Omental fat pad (tissue), 4 donors: ENCODE results near the gene STAT5B. TPM values are rescaled to one million over a fixed set of nuclear protein-coding genes. Genes with fewer than 3 reads are reported as not detected.
"Not testable (repeated sequence)": the region's sequence is repeated elsewhere in the genome, so short reads cannot be mapped to it uniquely, and the experiment has no call there.

Source experiments
- ATAC-seq: fragments of 150-250 bp; one replicate; pipeline ENCODE4 v1.9.1; 2016; ENCODE audit warnings: mild to moderate bottlenecking, moderate library complexity; ENCODE audit not compliant: low FRiP score
- DNase-seq: peaks from one replicate; pipeline ENCODE4 v3.0.0-alpha.2; 2019; ENCODE audit warnings: low spot score
- CTCF ChIP-seq, 3 donors: fragments of 450-650 bp; IDR thresholded peaks; one replicate each; pipeline ENCODE4 v1.5.1; 2016 to 2017; ENCODE audit warnings: antibody characterized with exemption in 3 of 3, mild to moderate bottlenecking in 3 of 3, moderate library complexity in 2 of 3
- total RNA-seq, 4 donors: library from RNA; depleted of rRNA; stranded (reverse); fragments of >200 nt; gene quantifications; one replicate each; pipeline ENCODE4 v1.1.0, GENCODE V29; 2016

Gene STAT5B
- total RNA-seq, 4 donors from 2014 or later = 66.6 to 130 (median 111) TPM

GRCh38 chr17:42240201-42240600, 36.0 kb downstream of the STAT5B start:
- DNase-seq (no peak), ATAC-seq (no peak)
- TF ChIP-seq CTCF (IDR thresholded peaks at IDR 0.05) = no peak

GRCh38 chr17:42239576-42239975, 36.6 kb downstream of the STAT5B start:
- DNase-seq, ATAC-seq: not testable (repeated sequence)

GRCh38 chr17:42236760-42237159, 39.4 kb downstream of the STAT5B start:
- ATAC-seq (no peak), DNase-seq (no peak)
- no peak for TF ChIP-seq CTCF (IDR thresholded peaks at IDR 0.05)

- TF ChIP-seq CTCF (IDR thresholded peaks at IDR 0.05) = no peak
- no peak for ATAC-seq
- DNase-seq = no peak
Observed at GRCh38 chr17:42233994-42234393, 42.2 kb downstream of the STAT5B start.

- DNase-seq (no peak), ATAC-seq (no peak)
- no peak for TF ChIP-seq CTCF (IDR thresholded peaks at IDR 0.05)
Observed at GRCh38 chr17:42233156-42233555, 43.0 kb downstream of the STAT5B start.

GRCh38 chr17:42230225-42230624, 46.0 kb downstream of the STAT5B start:
- TF ChIP-seq CTCF (IDR thresholded peaks at IDR 0.05) = no peak
- no peak for ATAC-seq
- DNase-seq = no peak

GRCh38 chr17:42227849-42228700, 48.1 kb downstream of the STAT5B start:
- no peak for TF ChIP-seq CTCF (IDR thresholded peaks at IDR 0.05)
- DNase-seq = no peak
- no peak for ATAC-seq
